ENCODE data around the gene ARHGEF25.
A peak's percentile ranks its signal among the peaks of the same experiment; 100 is the strongest.
"Not testable (repeated sequence)": the region's sequence is repeated elsewhere in the genome, so short reads cannot be mapped to it uniquely, and the experiment has no call there.

ARHGEF25 gene

DNA sequence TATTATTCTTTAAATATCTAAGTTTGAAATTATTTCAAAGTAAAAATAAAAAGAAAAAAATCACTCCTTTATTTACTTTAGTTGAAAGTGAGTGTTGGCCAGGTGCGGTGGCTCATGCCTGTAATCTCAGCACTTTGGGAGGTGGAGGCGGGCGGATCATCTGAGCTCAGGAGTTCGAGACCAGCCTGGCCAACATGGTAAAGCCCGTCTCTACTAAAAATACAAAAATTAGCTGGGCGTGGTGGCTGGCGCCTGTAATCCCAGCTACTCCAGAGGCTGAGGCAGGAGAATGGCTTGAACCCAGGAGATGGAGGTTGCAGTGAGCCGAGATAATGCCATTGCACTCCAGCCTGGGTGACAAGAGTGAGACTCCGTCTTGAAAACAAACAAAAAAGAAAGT lies 25.5 kb downstream of the ARHGEF25 start:
- DNase-seq (ENCODE audit: low spot score) = not testable (repeated sequence)

DNA sequence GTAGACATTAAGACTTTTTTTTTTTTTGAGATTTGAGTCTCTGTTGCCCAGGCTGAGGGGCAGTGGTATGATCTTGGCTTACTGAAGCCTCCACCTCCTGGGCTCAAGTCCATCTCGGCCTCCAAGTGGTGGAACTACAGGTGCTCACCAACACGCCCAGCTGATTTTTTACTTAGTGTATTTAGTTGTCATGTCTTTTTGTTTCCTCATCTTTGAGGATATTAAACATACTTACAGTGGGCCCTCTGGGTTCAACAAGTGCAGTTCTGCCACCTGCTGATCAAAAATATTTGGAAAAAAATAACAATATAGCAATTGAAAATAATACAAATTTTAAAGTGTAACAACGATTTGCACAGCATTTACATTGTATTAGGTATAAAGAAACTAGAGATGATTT lies 26.1 kb downstream of the ARHGEF25 start:
- DNase-seq (ENCODE audit: low spot score) = peak; percentile 22

DNA sequence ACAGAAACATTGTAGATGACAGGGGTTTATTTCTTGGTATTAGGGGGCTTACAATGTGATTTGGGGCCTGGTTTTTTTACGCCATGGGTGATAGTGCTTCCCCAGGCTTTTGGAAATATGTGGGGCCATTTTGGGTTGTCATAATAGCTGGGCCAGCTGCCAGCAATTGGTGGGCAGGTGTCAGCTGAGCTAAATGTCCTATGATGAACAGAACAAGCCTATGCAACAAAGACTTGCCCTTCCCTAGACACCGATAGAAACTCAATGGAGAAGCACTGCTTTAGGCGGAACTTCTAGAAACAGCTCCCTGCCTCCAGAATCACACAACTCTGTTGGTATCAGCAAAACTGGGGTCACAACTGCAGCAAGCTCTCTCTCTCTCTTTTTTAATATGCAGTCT lies 26.9 kb downstream of the ARHGEF25 start:
- no peak for DNase-seq (ENCODE audit: low spot score)

DNA sequence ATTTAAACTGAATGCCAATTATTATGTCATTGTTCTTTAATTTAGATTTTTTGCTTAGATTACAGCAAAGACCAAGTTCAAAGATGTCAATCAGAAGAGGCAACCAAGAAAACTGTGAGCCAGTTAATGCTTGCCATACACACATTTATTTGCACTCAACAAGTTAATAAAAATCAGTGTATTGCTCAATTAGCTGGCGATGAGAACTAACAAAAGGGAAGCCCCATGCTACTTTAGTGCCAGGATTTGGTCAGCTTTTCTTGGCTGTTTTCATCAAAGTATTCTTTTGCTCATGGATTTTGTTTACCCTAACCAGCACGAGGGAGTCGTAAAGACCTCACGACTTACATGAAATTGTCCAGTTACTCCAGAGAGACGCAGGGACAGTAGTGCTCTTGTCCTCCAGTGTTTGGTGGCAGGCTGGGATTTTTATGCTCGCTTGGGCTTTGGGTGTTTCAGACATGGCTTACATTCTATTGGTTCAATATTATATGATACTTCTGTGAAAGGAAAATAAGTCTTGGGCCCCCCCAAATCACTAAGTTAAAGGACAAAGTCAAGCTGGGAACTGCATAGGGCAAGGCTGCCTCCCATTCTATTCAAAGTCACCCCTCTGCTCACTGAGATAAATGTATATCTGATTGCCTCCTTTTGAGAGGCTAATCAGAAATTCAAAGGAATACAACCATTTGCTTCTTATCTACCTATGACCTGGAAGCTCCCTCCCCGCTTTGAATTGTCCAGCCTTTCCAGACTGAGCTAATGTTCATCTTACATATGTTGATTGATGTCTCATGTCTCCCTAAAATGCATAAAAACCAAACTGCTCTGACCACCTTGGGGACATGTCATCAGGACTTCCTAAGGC lies 29.2 kb downstream of the ARHGEF25 start:
- DNase-seq (ENCODE audit: low spot score) = no peak

DNA sequence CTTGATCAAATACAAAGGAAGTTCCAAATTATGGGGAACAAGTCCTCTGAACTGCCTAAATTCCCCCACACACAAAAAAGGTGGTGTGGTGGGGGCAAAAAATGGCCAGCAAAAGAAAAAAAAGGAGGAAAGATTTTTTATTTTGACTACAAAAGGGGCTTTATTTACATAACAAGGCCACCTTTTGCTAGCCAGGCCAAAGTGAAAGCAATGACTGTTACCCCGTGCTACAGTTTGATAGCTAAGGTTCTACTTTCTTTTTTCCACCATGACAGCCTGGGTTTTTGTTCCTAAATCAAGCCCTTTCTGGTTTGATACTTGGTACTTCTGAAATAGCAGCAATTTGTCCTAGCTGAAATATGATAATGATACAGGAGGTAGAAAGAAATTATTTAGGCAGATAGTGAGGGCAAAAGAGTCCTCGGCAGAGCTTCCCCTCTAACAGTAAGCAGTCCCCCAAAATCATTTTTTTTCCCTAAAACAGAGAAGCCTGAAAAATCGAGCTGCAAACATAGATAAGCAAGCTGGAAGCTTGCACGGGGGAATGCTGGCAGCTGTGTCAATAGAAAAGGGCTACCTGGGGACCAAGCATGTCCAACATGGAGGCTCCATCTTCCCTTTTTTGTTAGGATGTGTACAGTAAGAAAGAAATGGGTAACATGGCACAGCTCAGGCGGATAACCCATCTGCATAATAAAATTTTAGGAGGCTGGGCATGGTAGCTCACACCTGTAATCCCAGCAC lies 30.6 kb downstream of the ARHGEF25 start:
- DNase-seq (ENCODE audit: low spot score) = no peak

DNA sequence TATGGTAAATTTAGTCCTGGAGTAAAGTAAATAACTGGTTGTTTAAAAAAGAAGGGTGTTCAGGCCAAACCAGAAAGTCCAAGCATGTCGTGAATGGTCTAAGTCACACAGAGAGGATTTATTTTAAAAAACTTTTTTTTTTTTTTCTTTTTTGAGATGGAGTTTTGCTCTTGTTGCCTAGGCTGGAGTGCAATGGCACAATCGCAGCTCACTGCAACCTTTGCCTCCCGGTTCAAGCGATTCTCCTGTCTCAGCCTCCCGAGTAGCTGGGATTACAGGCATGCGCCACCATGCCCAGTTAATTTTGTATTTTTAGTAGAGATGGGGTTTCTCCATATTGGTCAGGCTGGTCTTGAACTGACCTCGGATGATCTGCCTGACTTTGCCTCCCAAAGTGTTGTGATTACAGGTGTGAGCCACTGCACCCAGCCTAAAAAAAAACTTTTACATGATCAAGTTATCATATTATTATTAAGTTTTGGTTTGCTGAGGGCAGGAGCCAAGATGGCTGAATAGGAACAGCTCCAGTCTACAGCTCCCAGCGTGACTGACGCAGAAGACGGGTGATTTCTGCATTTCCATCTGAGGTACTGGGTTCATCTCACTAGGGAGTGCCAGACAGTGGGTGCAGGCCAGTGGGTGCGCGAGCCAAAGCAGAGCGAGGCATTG lies 34.9 kb downstream of the ARHGEF25 start:
- not testable (repeated sequence) for DNase-seq (ENCODE audit: low spot score)

DNA sequence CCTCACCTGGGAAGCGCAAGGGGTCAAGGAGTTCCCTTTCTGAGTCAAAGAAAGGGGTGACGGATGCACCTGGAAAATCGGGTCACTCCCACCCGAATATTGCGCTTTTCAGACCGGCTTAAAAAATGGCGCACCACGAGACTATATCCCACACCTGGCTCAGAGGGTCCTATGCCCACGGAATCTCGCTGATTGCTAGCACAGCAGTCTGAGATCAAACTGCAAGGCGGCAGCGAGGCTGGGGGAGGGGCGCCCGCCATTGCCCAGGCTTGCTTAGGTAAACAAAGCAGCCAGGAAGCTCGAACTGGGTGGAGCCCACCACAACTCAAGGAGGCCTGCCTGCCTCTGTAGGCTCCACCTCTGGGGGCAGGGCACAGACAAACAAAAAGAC lies 35.4 kb downstream of the ARHGEF25 start:
- DNase-seq (ENCODE audit: low spot score) = not testable (repeated sequence)

DNA sequence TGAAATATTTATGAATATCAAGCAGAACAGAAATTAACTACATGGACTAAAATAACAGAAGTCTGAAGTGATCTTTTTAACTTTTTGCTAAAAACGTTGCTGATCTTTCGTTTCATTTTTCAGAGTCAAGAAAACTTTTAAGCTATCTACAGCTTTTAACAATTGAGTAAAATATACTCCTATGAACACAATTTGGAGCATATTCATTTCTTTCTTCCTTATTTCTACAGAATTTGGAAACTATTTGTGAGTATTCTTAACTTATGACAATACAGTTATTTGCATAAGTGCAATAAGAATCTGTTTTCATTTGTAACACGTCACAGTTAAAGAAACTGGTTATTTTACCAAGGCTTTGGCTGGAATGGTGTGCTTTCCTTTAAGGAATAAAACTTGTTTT lies 42.8 kb downstream of the ARHGEF25 start:
- no peak for DNase-seq (ENCODE audit: low spot score)

DNA sequence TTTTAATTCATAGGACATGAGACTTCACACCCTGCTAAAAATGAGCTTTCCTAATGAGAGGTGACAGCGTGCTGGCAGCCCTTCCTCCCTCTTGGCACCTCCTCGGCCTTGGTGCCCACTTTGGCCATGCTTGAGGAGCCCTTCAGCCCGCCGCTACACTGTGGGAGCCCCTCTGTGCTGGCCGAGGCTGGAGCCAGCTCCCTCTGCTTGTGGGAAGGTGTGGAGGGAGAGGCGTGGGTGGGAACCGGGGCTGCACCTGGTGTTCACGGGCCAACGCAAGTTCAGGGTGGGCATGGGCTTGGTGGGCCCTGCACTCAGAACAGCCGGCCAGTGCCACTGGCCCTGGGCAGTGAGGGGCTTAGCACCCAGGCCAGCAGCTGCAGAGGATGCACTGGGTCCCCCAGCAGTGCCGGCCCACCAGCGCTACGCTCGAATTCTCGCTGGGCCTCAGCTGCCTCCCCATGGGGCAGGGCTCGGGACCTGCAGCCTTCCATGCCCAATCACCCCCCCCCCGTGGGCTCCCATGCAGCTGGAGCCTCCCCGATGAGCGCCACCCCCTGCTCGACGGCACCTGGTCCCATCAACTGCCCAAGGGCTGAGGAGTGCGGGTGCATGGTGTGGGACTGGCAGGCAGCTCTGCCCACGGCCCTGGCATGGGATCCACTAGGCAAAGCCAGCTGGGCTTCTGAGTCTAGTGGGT lies 44.5 kb downstream of the ARHGEF25 start:
- no peak for DNase-seq (ENCODE audit: low spot score)

DNA sequence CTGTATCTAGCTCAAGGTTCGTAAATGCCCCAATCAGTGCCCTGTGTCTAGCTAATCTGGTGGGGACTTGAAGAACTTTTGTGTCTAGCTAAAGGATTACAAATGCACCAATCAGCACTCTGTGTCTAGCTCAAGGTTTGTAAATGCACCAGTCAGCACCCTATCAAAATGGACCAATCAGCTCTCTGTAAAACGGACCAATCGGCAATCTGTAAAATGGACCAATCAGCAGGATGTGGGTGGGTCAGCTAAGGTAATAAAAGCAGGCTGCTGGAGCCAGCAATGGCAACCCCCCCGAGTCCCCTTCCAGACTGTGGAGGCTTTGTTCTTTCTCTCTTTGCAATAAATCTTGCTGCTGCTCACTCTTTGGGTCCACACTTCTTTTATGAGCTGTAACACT lies 45.2 kb downstream of the ARHGEF25 start:
- not testable (repeated sequence) for DNase-seq (ENCODE audit: low spot score)

DNA sequence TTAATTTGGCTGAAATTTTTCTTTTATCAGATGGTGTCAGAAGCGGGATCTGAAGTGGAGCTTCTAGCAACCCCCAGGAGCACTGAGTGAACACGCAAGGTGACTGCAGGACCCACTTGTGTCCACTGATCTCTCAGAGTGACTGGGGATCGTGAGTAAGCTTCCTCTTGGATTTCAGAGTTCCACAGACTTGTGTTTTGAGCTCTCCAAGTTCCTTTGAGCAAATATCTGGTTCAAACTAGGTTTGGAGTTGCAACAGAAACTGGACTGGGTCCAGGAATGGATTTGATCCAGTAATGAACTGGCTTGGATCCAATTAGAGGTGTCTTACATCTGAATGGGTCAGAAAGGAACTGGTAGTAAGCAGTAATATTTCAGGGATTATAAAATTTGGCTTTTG lies 46.5 kb downstream of the ARHGEF25 start:
- DNase-seq (ENCODE audit: low spot score) = no peak

DNA sequence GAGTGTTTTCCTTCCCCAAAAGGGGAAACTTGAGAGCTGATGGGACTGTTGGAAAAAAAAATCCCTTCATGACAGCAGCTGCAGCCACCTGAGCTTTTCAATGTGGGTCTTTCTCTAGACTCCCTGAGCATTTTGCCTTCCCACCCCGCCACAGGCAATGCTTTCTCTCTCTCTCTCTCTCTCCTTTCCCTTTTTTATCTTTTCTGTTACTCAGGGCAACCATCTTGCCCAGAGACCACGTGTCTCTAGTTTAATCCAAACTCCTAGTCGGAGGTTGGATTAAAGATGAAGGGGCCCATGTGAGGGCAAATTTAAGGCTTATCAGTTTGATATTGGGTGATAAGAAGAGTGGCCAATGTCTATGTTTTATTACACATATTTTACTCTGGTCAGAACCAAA lies 47.7 kb downstream of the ARHGEF25 start:
- DNase-seq (ENCODE audit: low spot score) = no peak

DNA sequence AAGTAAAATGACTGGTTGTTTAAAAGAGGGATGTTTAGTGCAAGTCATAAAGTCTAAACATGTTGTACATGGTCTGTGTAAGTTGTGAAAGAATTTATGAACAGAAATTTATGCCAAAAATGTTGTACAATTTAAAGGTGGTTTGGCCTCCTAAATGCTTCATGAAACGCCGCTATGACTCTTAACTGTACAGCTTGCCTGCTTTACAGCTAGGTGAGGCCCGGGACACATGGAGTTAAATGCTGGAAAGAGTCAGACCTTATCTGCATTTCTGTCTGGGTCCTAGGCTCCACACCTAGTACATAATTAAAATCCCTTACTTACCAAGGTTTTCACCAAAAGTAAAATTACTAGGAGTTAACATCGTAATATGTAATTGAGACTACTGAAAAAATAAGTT lies 50.1 kb downstream of the ARHGEF25 start:
- DNase-seq (ENCODE audit: low spot score) = no peak

DNA sequence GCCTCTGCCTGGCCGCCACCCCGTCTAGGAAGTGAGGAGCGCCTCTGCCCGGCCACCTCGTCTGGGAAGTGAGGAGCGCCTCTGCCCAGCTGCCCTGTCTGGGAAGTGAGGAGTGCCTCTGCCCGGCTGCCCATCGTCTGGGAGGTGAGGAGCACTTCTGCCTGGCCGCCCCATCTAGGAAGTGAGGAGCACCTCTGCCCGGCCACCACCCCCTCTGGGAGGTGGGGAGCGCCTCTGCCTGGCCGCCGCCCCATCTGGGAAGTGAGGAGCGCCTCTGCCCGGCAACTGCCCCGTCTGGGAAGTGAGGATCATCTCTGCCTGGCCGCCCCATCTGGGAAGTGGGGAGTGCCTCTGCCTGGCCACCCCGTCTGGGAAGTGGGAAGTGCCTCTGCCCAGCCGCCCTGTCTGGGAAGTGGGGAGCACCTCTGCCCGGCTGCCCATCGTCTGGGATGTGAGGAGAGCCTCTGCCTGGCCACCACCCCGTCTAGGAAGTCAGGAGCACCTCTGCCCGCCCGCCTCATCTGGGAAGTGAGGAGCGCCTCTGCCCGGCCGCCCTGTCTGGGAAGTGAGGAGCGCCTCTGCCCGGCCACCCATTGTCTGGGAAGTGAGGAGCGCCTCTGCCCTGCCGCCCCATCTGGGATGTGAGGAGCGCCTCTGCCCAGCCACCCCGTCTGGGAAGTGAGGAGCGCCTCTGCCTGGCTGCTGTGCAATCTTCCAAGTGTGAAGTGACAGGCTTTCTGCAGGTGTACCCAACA lies 54.0 kb downstream of the ARHGEF25 start:
- DNase-seq (ENCODE audit: low spot score) = not testable (repeated sequence)

Measured in SW480 (cell line).